Stimulated activated CD4-positive, alpha-beta T cell treated with anti-CD3 and anti-CD28 coated beads, TNF-alpha, amount 100 ng/mL, for 48 hours (primary cell): Measurements from ENCODE around the gene PTHLH.

Experiments used
- DNase-seq, 3 donors: peaks; one replicate each; pipeline ENCODE4 v3.0.0-alpha.2; 2020; ENCODE audit warnings: low read depth in 3 of 3

PTHLH gene

DNA sequence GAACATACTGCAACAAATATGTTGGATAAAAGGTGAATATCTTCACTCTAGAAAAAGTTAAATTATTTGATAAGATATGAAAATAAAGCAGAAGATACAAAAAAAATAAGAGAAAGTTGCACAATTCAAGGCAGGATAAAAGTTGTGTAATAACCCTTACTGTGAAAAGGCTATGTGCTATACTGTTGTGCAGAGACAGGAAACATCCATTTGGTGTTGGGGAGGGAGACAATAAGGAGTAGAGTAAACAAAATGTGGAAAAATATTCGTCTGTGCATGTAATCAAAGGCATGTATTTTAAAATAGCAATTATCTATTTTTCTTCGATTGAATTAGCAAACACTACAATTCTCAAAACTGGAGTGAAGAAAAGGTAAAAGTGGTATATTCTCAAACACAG lies 34.8 kb downstream of the PTHLH start:
- no peak for DNase-seq

DNA sequence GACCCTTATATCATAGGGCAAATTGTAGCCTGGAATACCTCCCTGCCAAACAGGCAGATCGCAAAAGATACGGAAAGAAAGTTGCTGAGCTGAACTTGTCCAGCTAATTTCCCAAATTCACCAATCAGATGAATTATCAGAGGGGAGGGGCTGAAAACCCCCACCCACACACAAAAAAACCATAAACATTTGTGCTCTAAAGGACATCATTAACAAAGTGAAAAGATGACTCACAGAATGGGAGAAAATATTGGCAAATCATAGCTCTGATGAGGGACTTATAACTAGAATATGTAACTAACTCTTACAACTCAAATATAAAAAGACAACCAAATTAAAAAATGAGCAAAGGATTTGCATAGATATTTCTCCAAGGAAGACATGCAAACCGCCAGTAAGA lies 36.3 kb downstream of the PTHLH start:
- DNase-seq: no peak

DNA sequence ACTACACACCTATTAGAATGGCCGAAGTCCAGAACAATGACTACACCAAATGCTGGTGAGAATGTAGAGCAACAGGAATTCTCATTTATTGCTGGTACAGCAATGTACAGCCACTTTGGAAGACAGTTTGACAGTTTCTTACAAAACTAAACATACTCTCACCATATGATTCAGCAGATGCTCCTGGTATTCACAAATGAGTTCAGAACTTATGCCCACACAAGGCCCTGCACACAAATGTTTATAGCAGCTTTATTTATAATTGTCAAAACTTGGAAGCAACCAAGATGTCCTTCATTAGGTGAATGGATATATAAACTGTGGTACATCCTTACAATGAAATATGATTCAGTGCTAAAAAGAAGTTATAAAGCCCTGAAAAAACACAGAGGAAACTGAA lies 38.3 kb downstream of the PTHLH start:
- no peak for DNase-seq

DNA sequence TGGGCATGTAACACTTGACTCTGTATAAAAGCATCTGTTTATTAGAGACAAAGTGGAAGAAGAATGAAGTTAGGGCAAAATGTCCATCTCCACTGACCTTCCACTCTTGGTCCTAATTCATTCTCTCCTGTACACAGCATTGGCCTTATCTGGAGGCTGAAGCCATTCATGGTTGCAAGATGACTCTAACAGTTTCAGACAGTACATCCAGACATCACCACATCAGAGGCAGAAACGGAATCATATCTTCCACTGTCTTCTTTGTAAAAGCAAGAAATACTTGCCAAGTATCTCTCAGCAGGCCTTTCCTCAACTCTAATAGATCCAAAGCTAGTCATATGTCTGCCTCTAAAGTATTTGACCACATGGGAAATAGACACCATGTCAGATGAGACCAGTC lies 41.1 kb downstream of the PTHLH start:
- no peak for DNase-seq

DNA sequence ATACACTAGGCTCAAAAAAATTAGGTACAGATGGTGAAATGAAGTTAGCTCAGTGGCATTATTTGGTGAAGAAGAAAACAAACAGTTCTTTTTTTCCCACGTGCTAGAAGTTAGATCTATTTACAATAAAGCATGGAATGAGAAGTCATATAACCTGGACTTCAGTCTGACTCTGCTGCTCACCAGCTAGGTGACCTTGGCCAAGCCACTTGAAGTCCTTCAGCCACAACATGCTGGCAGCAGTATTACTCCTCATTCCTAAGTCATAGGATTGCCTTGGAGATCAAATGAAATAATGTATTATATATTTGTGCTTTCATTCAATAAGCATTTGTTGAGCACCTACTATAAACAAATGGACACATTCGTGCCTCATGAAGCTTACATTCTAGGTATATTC lies 45.2 kb downstream of the PTHLH start:
- DNase-seq: no peak

DNA sequence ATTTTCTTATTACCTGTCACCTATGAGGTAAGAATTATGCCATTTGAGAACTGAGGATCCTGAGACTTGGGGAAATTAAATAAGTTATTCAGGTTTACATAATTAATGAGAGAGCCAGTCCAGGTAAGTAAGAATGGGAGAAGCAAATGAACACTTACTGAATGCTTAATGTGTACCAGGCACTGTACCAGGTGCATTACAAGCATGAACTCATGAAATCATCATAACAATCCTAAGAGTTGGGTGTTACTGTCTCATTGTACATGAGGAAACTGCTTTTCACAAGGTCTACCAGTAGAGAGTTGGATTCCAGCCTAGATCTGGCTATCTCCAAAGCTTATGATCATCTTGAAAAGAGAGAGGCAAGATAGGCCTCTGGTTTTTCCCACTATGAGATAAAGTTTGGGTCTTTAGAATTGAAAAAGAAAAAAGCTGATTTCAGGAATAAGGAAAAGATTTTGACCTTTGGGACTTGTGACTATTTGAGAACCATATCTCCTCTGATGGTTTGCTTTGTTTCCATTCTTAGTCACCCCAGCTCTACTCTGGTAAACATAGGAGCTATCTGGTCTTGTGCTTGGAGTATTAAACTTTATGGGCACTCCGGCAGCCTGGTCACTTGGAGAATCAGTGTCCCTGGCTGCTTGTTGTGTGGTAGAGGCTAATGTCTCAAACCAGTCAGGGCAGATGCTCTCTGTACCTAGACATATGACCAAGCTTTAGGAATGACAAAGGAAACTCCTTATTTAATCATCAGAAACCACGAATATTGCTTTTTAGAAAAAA lies 48.0 kb downstream of the PTHLH start:
- no peak for DNase-seq

DNA sequence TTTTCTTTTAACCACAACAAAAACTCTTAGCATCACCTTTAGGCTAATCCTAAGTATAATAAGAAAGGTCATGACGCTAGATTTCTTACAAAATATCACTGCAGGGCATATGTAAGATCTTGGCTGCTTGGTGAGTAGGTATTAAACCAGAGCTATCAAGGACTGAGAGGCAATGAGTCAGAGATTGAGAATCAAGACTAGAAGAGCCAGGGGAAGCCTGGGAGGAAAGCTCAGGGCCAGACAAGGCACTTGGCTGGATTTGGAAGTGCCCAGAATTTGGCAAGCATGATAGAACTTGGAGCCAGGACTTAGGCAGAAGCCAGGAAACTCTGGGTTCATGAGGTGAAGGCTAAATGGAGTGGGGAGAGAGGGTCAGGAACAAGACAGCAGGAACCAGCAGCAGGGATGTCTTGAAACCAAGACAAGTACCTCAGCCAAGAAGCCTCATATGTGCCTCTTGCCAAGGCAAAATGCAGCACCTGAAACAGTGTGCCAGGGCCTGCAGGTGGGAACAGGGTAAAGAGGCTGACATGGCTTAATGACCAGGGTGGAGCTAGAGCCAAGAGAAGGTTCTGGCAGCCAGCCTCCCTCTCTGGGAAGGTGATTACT lies 49.9 kb downstream of the PTHLH start:
- no peak for DNase-seq

DNA sequence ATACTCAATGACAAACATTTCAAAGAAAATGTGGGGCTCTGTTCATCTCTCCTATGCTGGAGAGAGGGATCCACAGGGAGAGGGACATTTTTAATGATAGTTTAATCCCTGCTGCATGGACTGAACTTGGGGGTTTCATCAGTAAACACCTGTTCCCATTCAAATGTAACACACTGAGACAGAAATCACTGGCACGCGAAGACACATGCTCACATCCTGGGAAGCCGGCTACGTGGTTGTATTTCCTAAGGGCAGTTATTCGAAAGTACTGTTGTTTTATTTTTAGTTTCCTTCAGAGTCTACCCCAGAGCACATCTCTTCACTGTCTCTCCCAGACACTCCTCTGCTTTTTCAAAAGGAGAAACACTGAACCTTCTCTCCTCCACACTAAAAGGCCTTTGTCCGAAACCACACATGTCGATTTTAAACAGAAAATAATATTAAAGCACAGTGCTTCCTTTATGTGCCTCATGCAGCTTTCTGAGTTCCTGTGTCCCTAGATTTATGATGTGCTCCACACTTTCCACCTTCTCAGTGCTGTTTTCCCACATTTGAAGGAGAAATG lies 52.8 kb downstream of the PTHLH start:
- DNase-seq: no peak

DNA sequence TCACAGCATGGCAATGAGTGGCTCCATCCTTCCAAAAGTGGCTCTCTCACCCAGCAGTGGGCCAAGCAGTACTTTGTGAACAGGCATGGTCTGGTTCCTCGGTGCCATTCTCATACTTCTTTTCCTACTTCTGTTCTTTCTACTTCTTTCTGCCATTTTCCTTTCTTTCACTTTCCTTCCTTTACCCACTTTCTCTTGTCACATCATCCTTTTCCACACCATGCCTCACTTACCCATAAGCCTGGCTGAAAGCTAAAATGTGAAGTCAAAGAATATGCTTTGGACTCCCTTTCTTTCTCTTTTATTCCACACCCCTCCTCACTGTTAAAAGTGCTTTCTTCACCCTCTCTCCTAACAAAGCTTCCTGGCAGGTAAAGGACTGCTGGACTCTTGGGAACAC lies 57.0 kb downstream of the PTHLH start:
- no peak for DNase-seq

DNA sequence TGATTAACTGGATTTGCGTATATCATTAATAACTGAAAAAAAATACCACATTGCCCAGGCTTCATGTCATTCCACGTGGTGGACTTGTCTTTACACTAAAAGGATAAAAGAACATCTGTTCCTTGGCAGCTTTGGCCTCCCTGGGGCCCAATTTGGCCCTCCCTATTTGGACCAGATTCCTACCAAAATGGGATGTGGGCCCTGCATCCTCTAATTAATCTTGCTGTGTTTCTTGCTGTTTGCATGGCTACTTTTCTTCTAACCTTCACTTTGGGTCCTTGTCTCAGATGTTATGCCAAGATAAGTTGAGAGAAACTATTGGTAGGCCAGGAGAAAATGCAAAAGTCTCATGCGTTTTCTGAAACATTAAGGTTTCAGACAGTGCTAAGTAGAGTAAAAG lies 57.5 kb downstream of the PTHLH start:
- DNase-seq: no peak

DNA sequence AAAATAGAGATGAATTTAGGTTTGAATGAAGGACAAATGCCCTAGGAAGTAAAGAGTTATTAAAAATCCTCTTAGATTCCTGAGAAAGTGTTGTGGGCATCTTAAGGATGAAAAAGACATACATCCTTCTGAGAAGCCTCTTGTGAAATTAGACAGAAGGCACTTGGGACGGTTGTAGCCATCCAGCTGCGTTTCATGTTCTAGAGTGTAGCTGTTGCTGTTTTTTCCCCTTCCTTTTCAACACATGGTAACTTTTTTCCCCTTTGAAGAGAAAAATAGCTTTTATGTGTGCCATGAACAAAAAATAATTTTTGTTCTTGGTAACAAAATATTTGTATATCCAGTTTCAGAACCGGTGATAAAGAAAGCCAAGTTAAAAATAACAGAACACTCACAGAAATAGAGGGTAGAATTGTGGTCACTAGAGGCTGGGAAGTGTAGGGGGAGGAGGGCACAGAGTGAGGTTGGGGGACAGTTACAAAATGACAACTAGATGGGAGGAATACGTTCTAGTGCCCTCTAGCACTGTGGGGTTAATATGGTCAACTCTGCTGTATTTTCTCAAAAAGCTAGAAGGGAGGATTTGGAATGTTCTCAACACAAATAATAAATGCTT lies 58.4 kb downstream of the PTHLH start:
- no peak for DNase-seq

DNA sequence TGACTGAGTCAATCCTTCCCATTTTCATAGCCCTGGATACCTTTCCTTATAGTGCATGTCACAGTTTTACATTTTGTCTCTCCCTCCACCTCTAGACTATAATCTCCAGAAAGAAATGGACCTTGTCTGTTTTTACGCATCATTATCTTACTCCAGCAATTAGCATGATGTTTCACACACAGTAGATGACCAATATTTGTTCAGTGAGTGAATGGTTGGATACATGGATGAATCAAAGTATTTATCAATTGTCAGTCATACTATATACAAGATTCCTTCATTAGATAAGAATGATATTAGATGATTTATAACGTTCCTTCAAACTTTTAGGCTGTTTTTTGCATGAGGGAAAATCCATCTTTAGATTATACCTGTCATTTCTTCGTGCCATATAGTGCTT lies 61.1 kb downstream of the PTHLH start:
- DNase-seq: no peak
